SU-DHL-6 (cell line): ENCODE data around the gene ZSCAN12.

Source experiments
- H2AFZ ChIP-seq: fragments of 200-600 bp; sonication (generic); 2 replicates; pipeline ENCODE4 v1.6.1; 2014; ENCODE audit warnings: low read depth, mild to moderate bottlenecking, moderate library complexity, mixed read lengths, antibody characterized with exemption, low read length; ENCODE audit not compliant: severe bottlenecking
- H3F3A ChIP-seq: fragments of 200-600 bp; shearing (Covaris generic); 2 replicates; pipeline ENCODE4 v1.6.0; 2016; ENCODE audit warnings: antibody characterized with exemption, mild to moderate bottlenecking; ENCODE audit not compliant: insufficient read depth
- H3K27ac ChIP-seq: fragments of 200-600 bp; sonication (generic); 2 replicates; pipeline ENCODE4 v1.5.1; 2016; ENCODE audit warnings: low read depth, mild to moderate bottlenecking, low read length, moderate library complexity, mixed read lengths
- H3K27me3 ChIP-seq: fragments of 200-600 bp; sonication (generic), shearing (Covaris generic); 2 replicates; pipeline ENCODE4 v1.6.0; 2014; ENCODE audit warnings: mild to moderate bottlenecking, low read length
- H3K36me3 ChIP-seq: fragments of 200-600 bp; sonication (generic); 2 replicates; pipeline ENCODE4 v1.6.1; 2014; ENCODE audit warnings: mild to moderate bottlenecking, low read length, mixed read lengths
- H3K4me2 ChIP-seq: fragments of 300-600, 200-600 bp; shearing (Covaris generic), sonication (generic); 2 replicates; pipeline ENCODE4 v1.6.0; 2014; ENCODE audit warnings: low read length, low read depth, mild to moderate bottlenecking; ENCODE audit not compliant: poor library complexity, severe bottlenecking
- H3K4me3 ChIP-seq: fragments of 200-600 bp; sonication (generic); 2 replicates; pipeline ENCODE4 v1.5.1; 2014; ENCODE audit warnings: antibody characterized with exemption, low read length, mild to moderate bottlenecking, mixed read lengths; ENCODE audit not compliant: insufficient read depth, poor library complexity, severe bottlenecking
- H3K79me2 ChIP-seq: fragments of 200-600 bp; sonication (generic); 2 replicates; pipeline ENCODE4 v1.6.1; 2014; ENCODE audit warnings: mild to moderate bottlenecking, low read length, moderate library complexity; ENCODE audit not compliant: insufficient read depth
- H3K9ac ChIP-seq: fragments of 200-600 bp; sonication (generic); 2 replicates; pipeline ENCODE4 v1.7.0; 2014; ENCODE audit warnings: mild to moderate bottlenecking, low read length
- H3K9me2 ChIP-seq: fragments of 200-600 bp; sonication (generic); replicated peaks from 2 replicates; pipeline ENCODE4 v1.6.1; 2014; ENCODE audit warnings: low read length; ENCODE audit not compliant: insufficient read depth
- H3K9me3 ChIP-seq: fragments of 200-600 bp; sonication (generic); 2 replicates; pipeline ENCODE4 v1.6.1; 2014; ENCODE audit warnings: low read length, mixed read lengths; ENCODE audit not compliant: insufficient read depth
- H4K20me1 ChIP-seq: fragments of 200-600 bp; sonication (generic); 2 replicates; pipeline ENCODE4 v1.6.1; 2014; ENCODE audit warnings: low read depth, mild to moderate bottlenecking, antibody characterized with exemption, low read length, moderate library complexity, mixed read lengths
- CTCF ChIP-seq: fragments of 200-600 bp; sonication (generic); IDR thresholded peaks from one replicate; pipeline ENCODE4 v1.5.1; 2017; ENCODE audit warnings: antibody characterized with exemption, mild to moderate bottlenecking, low read length, moderate library complexity; ENCODE audit not compliant: insufficient read depth, poor library complexity, severe bottlenecking
- EZH2phosphoT487 ChIP-seq: fragments of 200-600 bp; sonication (generic), shearing (Covaris generic); conservative IDR thresholded peaks from 2 replicates; pipeline ENCODE4 v1.6.1; 2018; ENCODE audit warnings: mild to moderate bottlenecking, antibody characterized with exemption, low read length, moderate library complexity, mixed read lengths

Gene ZSCAN12

DNA sequence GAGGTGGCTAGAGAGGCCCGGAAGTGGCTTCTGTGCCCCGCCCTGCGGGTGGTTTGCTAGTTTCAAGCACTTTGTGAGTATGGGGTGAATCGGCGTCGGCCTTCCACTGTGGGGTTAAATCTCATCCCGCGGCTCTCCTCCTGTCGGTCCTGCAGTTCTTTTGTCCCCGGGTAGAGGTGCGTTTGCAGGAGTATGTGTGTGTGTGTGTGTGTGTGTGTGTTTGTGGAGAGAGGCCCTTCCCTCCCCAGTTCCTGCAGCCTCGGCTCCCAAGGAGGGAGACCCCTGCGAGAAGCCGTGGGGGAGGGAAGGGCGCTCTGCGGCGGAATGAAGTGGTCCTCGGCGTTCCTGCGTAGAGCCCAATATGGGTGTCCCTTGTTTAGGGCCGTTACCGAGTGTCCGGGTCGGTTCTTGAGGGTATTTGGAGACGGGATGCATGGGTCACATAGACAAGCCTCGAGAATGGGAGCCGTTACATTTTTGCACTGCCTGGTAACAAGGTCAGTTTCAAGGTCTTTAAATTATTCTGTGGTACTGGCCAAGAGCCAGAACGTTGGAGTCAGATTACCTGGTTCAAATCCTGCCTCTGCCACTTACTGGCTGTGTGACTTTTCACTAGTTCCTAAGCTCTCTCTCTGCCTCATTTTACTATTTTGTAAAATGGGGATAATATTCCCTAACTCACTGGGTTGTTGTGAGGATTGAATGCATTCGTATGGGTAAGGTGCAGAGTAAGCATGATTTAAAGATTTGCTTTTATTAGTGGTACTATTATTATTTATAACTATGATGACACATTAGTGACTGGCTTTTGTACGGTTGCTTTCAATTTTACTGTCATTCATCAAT, 49.4 kb downstream of the ZSCAN12 start, which contains the start of gene ZKSCAN3:
ZKSCAN3 (plus strand) TSS at position 56 of the 846 bp plus-strand sequence. CDS start 9,640 bp downstream, outside the sequence.
- peaks cover 5% of the 10 kb centered on the region; the same call in 1 of the 2 replicates for H3K36me3 ChIP-seq
- no peaks in the 10 kb centered on the region for H3K27me3 ChIP-seq
- no peak for TF ChIP-seq CTCF
- TF ChIP-seq EZH2phosphoT487, result no peak
- H3K79me2 ChIP-seq, result peaks cover 27% of the 10 kb centered on the region; the same call in 1 of the 2 replicates
- H3K9me3 ChIP-seq, result peaks cover 13% of the 10 kb centered on the region; the same call in 1 of the 2 replicates
- H3K4me2 ChIP-seq, result peak within 1 kb of the TSS; percentile 89
- no peaks in the 10 kb centered on the region for H3K9me2 ChIP-seq
- peak within 1 kb of the TSS; percentile 99 for H2AFZ ChIP-seq
- H3K27ac ChIP-seq, result peak within 1 kb of the TSS; percentile 20; the same call in 1 of the 2 replicates
- H4K20me1 ChIP-seq, result no peaks in the 10 kb centered on the region
- peak within 1 kb of the TSS; percentile 78 for H3K4me3 ChIP-seq
- peaks cover 8% of the 10 kb centered on the region for H3F3A ChIP-seq
- H3K9ac ChIP-seq, result peak within 1 kb of the TSS; percentile 77

DNA sequence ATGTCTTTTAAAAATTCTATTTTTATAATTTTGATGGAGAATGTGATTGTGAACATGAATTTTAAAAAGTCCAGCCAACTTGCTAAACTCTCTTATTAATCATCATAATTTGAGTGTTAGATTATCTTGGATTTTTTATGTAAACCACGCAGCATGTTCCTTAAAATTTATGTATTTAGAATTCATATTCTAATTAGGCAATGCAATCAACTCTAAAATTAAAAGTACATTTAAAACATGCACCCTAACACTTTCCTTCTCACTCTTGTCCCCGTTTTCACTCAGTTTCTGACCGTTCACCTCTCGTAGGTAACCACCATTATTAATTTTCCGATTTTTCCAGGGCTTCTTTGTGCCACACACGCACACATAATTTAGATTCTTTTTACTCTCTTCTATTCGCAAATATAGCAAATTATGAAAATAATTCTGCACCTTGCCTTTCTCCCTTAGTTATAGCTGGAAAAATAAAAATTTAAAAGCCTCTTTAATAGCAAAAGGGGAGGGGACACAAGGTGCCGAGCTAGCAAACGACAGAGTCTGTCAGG, 50.1 kb downstream of the ZSCAN12 start:
- Histone ChIP-seq H3K9ac (peak overlapping the region; percentile 77), H3K36me3 (peaks cover 5% of the 10 kb centered on the region; the same call in 1 of the 2 replicates), H3K9me2 (no peaks in the 10 kb centered on the region), H2AFZ (peak overlapping the region; percentile 99), H3K9me3 (peaks cover 13% of the 10 kb centered on the region; the same call in 1 of the 2 replicates), H3K4me3 (peak overlapping the region; percentile 78), H4K20me1 (no peaks in the 10 kb centered on the region), H3K27me3 (no peaks in the 10 kb centered on the region), H3K27ac (peak overlapping the region; percentile 20; the same call in 1 of the 2 replicates), H3K4me2 (peak overlapping the region; percentile 89), H3F3A (peaks cover 8% of the 10 kb centered on the region), H3K79me2 (peaks cover 27% of the 10 kb centered on the region; the same call in 1 of the 2 replicates)
- TF ChIP-seq EZH2phosphoT487 (no peak), CTCF (no peak)

DNA sequence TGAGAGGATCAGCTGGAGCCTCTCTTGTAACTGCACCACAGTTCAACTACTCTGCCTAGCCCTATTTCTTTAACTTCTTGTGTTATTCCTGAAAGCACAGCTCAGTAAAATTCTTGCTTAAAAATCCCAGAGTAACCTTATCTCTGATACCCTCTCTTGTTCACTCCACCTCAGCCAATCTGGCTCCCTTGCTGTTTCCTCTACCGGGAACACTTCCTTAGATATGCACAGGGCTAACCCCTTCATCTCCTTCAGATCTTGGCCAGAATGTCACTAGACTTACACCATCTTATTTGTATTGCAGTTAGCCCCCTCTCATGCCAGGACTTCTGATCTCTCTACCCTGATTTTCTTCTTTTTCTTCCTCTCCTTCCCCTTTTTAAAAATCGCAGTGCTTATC, 52.4 kb downstream of the ZSCAN12 start:
- Histone ChIP-seq H3K4me3 (no peak overlapping the region), H3K27me3 (no peaks in the 10 kb centered on the region), H3K4me2 (no peak overlapping the region), H3K79me2 (peaks cover 17% of the 10 kb centered on the region; the same call in 1 of the 2 replicates), H3K27ac (no peak overlapping the region), H3F3A (peaks cover 8% of the 10 kb centered on the region), H3K9ac (no peak overlapping the region), H3K9me2 (no peaks in the 10 kb centered on the region), H4K20me1 (no peaks in the 10 kb centered on the region), H3K9me3 (no peaks in the 10 kb centered on the region), H3K36me3 (no peaks in the 10 kb centered on the region), H2AFZ (peak overlapping the region; percentile 4)
- TF ChIP-seq CTCF (no peak), EZH2phosphoT487 (no peak)
